HepG2 (cell line): ENCODE results near the gene C13orf46. TPM values are rescaled to one million over a fixed set of nuclear protein-coding genes. Genes with fewer than 3 reads are reported as not detected.
A peak's percentile ranks its signal among the peaks of the same experiment; 100 is the strongest.

Experiments
- CENPX ChIP-seq: sonication (generic); formaldehyde crosslinking; IDR thresholded peaks from 2 replicates; pipeline ENCODE4 v1.9.0; 2021; ENCODE audit warnings: mild to moderate bottlenecking, missing genetic modification reagents, moderate library complexity
- HNF4G ChIP-seq, 2 experiments: sonication (generic) in 1 of 2; formaldehyde crosslinking in 1 of 2; IDR thresholded peaks; 2 replicates each; pipeline versions ENCODE4 v1.4.0 to v1.6.1; 2011 to 2020; ENCODE audit warnings: borderline replicate concordance in 2 of 2, low read depth in 2 of 2, mild to moderate bottlenecking in 2 of 2, low read length in 1 of 2, missing genetic modification reagents in 1 of 2, moderate library complexity in 1 of 2
- PAF1 ChIP-seq: IDR thresholded peaks from 2 replicates; pipeline ENCODE4 v1.6.1; 2016; ENCODE audit warnings: missing genetic modification reagents, missing compliant biosample characterization
- PPARG ChIP-seq: conservative IDR thresholded peaks from 2 replicates; pipeline ENCODE4 v1.6.1; 2016; ENCODE audit warnings: missing biosample characterization, missing genetic modification reagents
- RAD21 ChIP-seq: fragments of 450-650 bp; formaldehyde crosslinking; IDR thresholded peaks from 2 replicates; pipeline ENCODE4 v1.5.0; 2020; ENCODE audit warnings: mild to moderate bottlenecking
- RXRB ChIP-seq: IDR thresholded peaks from 2 replicates; pipeline ENCODE4 v1.6.1; 2016; ENCODE audit warnings: borderline replicate concordance, missing genetic modification reagents, missing compliant biosample characterization
- SIX4 ChIP-seq: sonication (generic); formaldehyde crosslinking; IDR thresholded peaks from 2 replicates; pipeline ENCODE4 v1.4.0; 2020; ENCODE audit warnings: missing genetic modification reagents
- SMC3 ChIP-seq: IDR thresholded peaks from 2 replicates; pipeline ENCODE4 v1.6.1; 2011; ENCODE audit warnings: low read length, improper control_type of control experiment
- STAG1 ChIP-seq: sonication (generic); formaldehyde crosslinking; IDR thresholded peaks from 2 replicates; pipeline ENCODE4 v1.4.0; 2020; ENCODE audit warnings: missing genetic modification reagents
- ZNF296 ChIP-seq: sonication (generic); formaldehyde crosslinking; conservative IDR thresholded peaks from 2 replicates; pipeline ENCODE4 v1.5.0; 2020; ENCODE audit warnings: mild to moderate bottlenecking, missing genetic modification reagents
- ZSCAN29 ChIP-seq: sonication (generic); formaldehyde crosslinking; conservative IDR thresholded peaks from 2 replicates; pipeline ENCODE4 v1.4.0; 2020; ENCODE audit warnings: mild to moderate bottlenecking, missing genetic modification reagents
- polyA plus RNA-seq, 8 experiments: library from polyadenylated mRNA; depleted of rRNA in 3 of 8; stranded (reverse) in 7 of 8; unstranded in 1 of 8; fragments of >200 nt; fragmentation: Illumina TruSeq in 4 of 8; extraction: Trizol in 4 of 8; gene quantifications; 2 replicates each; pipeline versions ENCODE4 v1.2.1 to v1.2.3, GENCODE V29; 2011 to 2016; ENCODE audit warnings: low read depth in 4 of 8, missing spikeins in 1 of 8, mixed read lengths in 1 of 8; ENCODE audit not compliant: insufficient read depth in 1 of 8
- total RNA-seq, 5 experiments: library from RNA; depleted of rRNA; stranded (reverse); fragments of >200 nt; fragmentation: Illumina TruSeq; extraction: Trizol; gene quantifications; 2 replicates each; pipeline ENCODE4 v1.2.3, GENCODE V29; 2016; ENCODE audit warnings: low read depth in 1 of 5
- TF ChIP-seq, protein P1 (sequence below), 2 experiments: sonication (generic) in 1 of 2; formaldehyde crosslinking in 1 of 2; IDR thresholded peaks; 2 replicates each; pipeline versions ENCODE4 v1.6.1 to v1.9.0; 2014 to 2022; ENCODE audit warnings: antibody characterized with exemption in 1 of 2, borderline replicate concordance in 1 of 2, inconsistent platforms in 1 of 2, low read depth in 1 of 2, missing genetic modification reagents in 1 of 2

Gene C13orf46
- total and polyA plus RNA-seq, 2 of the 13 experiments (the other 11 are each of a cell fraction or from before 2014, with no cell fraction given), result 0.01 TPM; not detected in 1

DNA sequence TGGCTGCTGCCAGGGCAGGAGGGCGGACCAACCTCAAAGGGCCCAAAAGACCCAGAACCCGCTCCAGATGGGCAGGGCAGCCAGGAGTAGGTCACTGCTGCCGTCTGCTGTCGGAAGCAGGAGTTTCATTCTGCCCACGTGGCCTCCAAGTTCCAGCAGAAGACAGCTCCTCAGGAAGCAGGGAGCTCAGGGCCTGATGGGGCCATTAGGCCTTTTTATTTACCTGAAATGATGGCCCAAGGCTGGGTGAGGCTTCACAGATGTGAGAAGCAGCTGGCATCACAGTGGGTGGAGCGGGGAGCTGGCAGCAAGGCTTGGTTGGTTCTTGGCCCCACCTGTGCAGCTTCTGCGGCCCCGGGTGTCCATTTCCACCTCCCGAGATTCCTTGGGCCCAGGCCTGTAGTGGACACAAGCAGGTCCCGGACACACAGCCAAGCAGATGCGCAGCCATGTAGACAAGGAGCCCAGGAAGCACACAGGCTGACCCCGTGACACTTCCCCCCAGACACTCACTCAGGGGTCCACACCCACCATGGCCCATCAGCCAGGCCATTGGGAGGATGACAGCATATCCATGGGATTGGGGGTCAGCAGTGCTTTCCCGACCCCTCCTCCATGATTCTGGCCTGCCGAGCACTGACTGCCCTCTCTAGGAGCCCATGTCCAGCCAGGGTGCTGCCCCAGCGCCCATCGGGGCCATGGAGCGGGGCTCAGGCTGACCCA lies 26.4 kb downstream of the C13orf46 start (continued):
- TF ChIP-seq, protein P1, sequence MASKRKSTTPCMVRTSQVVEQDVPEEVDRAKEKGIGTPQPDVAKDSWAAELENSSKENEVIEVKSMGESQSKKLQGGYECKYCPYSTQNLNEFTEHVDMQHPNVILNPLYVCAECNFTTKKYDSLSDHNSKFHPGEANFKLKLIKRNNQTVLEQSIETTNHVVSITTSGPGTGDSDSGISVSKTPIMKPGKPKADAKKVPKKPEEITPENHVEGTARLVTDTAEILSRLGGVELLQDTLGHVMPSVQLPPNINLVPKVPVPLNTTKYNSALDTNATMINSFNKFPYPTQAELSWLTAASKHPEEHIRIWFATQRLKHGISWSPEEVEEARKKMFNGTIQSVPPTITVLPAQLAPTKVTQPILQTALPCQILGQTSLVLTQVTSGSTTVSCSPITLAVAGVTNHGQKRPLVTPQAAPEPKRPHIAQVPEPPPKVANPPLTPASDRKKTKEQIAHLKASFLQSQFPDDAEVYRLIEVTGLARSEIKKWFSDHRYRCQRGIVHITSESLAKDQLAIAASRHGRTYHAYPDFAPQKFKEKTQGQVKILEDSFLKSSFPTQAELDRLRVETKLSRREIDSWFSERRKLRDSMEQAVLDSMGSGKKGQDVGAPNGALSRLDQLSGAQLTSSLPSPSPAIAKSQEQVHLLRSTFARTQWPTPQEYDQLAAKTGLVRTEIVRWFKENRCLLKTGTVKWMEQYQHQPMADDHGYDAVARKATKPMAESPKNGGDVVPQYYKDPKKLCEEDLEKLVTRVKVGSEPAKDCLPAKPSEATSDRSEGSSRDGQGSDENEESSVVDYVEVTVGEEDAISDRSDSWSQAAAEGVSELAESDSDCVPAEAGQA (IDR thresholded peaks at IDR 0.05; ENCODE audit: low read depth), result no peak
- TF ChIP-seq, protein P1 (CRISPR knock-in tag; IDR thresholded peaks at IDR 0.05; ENCODE audit: borderline replicate concordance), result no peak
- no peak for TF ChIP-seq ZSCAN29 (CRISPR knock-in tag)
- no peak for TF ChIP-seq ZNF296 (CRISPR knock-in tag)
- TF ChIP-seq PAF1 (CRISPR knock-in tag), result no peak
- no peak for TF ChIP-seq PPARG (CRISPR knock-in tag)
- no peak for TF ChIP-seq RXRB (CRISPR knock-in tag)
- TF ChIP-seq STAG1 (CRISPR knock-in tag), result peak; percentile 77
- peak; percentile 12; the same call in 1 of the 2 replicates for TF ChIP-seq SMC3
- TF ChIP-seq CENPX (CRISPR knock-in tag), result no peak
- 0 out of 2 replicates have a peak, but pooled peaks have one; percentile 41 for TF ChIP-seq RAD21
- no peak for TF ChIP-seq HNF4G (IDR thresholded peaks at IDR 0.05; ENCODE audit: borderline replicate concordance, low read depth, low read length)
- no peak for TF ChIP-seq HNF4G (CRISPR knock-in tag; IDR thresholded peaks at IDR 0.05; ENCODE audit: borderline replicate concordance, low read depth)
- no peak for TF ChIP-seq SIX4 (CRISPR knock-in tag)
